ENCODE measurements around the gene UBIAD1.
"Not testable (repeated sequence)": the region's sequence is repeated elsewhere in the genome, so short reads cannot be mapped to it uniquely, and the experiment has no call there.

The UBIAD1 gene

DNA sequence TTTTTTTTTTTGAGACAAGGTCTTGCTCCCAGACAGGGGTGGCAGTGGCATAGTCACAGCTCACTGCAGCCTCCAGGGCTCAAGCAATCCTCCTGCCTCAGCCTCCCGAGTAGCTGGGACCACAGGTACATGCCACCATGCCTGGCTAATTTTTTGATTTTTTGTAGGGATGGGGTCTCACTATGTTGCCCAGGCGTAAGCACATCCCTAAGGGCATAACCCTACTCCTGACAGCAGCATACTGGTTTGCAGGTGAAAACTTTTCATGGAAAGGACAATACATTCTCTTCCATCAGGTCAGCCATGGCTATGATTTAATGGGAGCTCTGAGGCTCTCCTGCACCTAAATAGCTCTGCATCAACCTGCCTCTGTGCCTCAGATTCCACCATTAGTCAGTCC is 29.4 kb downstream of the UBIAD1 start:
- no peak overlapping the region for H3K27ac ChIP-seq
- TF ChIP-seq ZFX (IDR thresholded peaks at IDR 0.05) = no peak
- TF ChIP-seq, protein P1, sequence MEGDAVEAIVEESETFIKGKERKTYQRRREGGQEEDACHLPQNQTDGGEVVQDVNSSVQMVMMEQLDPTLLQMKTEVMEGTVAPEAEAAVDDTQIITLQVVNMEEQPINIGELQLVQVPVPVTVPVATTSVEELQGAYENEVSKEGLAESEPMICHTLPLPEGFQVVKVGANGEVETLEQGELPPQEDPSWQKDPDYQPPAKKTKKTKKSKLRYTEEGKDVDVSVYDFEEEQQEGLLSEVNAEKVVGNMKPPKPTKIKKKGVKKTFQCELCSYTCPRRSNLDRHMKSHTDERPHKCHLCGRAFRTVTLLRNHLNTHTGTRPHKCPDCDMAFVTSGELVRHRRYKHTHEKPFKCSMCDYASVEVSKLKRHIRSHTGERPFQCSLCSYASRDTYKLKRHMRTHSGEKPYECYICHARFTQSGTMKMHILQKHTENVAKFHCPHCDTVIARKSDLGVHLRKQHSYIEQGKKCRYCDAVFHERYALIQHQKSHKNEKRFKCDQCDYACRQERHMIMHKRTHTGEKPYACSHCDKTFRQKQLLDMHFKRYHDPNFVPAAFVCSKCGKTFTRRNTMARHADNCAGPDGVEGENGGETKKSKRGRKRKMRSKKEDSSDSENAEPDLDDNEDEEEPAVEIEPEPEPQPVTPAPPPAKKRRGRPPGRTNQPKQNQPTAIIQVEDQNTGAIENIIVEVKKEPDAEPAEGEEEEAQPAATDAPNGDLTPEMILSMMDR (conservative IDR thresholded peaks at IDR 0.05) = no peak

DNA sequence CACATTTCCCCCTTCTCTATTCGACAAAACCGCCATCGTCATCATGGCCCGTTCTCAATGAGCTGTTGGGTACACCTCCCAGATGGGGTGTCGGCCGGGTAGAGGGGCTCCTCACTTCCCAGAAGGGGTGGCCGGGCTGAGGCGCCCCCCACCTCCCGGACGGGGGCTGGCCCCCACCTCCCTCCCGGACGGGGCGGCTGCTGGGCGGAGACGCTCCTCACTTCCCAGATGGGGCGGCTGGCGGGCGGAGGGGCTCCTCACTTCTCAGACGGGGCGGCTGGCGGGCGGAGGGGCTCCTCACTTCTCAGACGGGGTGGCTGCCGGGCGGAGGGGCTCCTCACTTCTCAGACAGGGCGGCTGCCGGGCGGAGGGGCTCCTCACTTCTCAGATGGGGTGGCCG is 32.5 kb downstream of the UBIAD1 start:
- H3K27ac ChIP-seq = not testable (repeated sequence)

DNA sequence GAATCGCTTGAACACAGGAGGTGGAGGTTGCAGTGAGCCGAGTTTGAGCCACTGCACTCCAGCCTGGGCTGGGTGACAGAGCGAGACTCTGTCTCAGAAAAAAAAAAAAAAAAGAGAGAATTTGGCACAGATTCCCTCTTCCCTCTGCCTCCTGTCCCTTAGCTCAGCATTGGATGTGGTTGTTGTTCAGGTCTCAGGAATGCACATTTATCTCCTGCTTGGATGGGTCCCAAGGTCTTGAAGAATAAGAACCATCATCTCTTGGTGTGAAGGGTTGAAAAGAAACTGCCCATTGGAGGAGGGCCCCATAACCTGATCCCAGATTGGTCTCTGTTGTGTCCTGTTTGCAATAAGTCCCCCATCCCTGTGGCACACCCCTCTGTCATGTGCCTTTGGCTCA is 34.9 kb downstream of the UBIAD1 start:
- no peak for TF ChIP-seq ZFX (IDR thresholded peaks at IDR 0.05)
- TF ChIP-seq, protein P1 (conservative IDR thresholded peaks at IDR 0.05) = no peak
- H3K27ac ChIP-seq = no peak overlapping the region

DNA sequence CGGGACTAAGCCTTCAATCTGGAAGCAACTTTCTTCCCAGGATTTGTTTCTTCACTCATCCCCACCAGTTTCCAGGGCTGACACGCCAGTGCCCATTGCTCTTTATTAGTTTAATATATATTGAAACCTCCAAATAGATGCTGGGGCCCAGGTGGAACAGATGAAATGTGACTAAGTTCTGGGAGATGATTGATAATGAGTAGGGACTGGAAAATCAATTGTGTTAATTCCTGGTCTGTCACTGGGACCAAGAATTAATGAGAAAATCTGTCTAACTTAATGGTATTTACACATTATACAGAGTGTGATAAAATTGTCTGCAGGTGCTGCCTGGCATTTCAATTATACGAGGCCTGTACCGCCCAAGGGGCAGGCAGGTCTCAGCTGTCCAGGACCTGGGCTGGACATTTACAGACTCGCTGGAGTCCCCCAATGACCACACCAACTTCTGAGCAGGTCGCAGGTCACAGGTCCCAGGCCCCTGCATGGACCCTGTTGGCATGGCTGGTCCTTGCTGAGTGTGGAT is 35.8 kb downstream of the UBIAD1 start:
- H3K27ac ChIP-seq = no peak overlapping the region
- no peak for TF ChIP-seq ZFX (IDR thresholded peaks at IDR 0.05)
- TF ChIP-seq, protein P1 (conservative IDR thresholded peaks at IDR 0.05) = no peak

DNA sequence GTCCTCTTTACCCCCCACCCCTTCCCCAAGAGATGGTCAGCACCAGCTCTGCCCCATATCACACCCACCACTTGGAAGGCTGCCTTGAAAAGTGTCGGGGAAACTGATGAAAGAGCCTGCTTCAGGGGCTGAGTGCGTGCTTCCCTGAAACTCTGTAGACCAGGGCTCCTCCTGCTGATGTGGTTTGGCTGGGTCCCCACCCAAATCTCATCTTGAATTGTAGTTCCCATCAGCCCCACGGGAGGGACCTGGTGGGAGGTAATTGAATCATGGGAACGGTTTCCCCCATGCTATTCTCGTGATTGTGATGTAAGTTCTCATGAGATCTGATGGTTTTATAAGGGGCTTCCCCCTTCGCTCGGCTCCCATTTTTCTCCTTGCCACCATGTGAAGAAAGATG is 36.4 kb downstream of the UBIAD1 start:
- no peak for TF ChIP-seq ZFX (IDR thresholded peaks at IDR 0.05)
- TF ChIP-seq, protein P1 (conservative IDR thresholded peaks at IDR 0.05) = no peak
- no peak overlapping the region for H3K27ac ChIP-seq

DNA sequence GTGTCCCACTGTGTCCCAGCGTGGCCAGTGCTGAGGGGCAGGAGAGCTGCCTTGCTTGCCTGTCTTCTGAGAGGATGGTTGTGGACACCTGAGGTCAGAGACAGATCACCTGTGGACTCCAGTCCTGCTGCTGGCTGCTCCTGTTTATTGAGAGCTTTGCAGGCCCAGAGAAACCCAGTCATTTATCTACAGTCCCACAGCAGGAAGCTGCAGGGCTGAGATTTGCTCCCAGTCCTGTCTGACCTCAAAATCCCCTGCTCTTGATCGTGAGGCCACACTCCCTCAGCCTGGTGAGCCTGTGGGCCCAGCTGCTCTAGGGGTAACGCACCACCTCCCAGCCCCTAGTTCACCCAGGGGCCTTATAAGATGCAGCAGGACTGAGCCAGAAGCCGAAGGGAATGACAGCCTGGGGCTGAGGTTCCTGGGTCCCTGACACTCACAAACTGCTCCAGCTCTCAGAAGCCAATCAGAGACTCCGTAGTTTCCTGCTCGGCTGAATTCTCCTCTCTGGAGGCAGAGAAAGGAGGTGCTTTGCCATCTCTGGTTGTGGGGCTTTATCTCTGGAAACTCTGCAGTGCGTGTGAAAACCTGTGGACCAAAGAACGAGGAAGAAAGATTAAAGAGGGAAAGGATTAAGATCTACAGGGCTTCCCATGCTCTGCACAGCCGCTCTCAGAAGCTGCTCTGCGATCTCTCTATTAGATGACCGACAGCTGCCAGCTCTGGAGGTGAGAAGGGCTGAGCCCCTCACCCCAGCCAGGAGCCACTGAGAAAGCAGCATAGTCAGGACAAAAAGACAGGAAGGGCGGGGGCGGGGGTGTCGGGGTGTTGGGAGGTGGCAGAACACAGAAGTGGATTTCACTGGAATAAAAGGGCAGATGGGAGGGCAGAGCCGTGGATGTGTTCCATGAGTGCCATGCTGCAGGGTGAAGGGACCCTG is 39.1 kb downstream of the UBIAD1 start:
- TF ChIP-seq ZFX (IDR thresholded peaks at IDR 0.05) = no peak
- TF ChIP-seq, protein P1 (conservative IDR thresholded peaks at IDR 0.05) = no peak
- H3K27ac ChIP-seq = no peak overlapping the region

DNA sequence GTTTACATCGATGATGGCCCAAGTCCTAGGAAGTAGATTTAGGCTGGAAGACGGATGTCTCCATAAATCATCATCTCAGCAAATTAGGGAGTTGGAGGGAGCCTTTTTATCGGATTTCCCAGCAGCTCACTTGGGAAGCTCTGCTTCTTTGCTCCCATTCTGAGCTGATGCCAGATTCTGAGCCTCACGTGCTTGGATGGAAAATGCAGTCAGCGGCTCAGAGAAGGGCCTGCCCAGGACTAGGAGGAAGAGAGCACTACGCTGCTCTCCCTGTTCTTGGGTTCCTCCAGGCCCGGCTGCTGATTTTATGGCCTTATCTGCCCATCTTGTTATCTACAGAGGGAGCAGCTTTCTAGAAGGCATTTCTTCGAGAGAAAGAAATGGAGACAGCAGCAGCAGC is 42.0 kb downstream of the UBIAD1 start:
- no peak overlapping the region for H3K27ac ChIP-seq
- no peak for TF ChIP-seq ZFX (IDR thresholded peaks at IDR 0.05)
- TF ChIP-seq, protein P1 (conservative IDR thresholded peaks at IDR 0.05) = no peak

Data from C4-2B (cell line).